ENCODE measurements around the gene FNTB. TPM values are rescaled to one million over a fixed set of nuclear protein-coding genes. Genes with fewer than 3 reads are reported as not detected.

The FNTB gene
- total RNA-seq, 1 donor from 2014 or later, result 21.6 TPM

DNA sequence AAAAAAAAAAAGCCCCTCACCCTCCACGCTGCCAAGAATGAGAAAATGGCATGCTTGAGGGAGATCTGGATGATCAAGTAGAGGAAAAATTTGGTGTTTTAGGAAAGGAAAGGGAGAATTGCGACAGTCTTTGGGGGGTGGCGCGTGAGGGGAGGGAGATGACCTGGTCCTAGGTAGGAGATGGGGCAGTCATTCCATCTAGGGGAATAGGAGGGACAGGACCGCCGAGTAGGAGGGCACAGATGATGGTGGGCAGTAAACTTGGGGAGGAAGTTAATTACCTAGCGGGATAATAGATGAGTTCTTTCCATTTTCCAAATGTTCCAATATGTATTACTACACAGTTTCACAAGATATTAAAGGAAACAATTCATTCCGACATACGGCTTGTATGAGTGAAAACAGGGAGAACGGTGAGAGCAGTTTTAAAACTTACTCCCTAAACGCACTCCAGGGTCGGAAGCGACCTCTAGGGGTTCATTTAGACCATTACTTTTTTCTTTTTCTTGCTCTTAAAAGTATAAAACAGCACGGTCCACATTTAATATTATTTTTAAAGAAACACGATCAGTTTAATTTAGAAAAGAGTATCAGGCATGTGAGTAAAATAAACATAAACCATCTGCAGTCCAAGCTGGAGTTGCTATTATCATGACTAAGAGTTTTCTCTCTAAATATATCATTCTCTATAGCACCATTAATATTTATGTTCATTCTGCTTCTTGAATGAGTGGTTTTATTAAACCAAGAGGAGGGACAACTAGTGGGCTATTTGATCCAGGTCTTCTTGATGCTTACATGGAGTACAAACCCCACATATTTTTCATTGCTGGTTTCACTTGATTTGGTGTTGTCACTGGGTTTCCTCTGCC lies 3.0 kb upstream of the FNTB start:
- Mint-ChIP-seq H3K9me3 (ENCODE audit: low read depth) (no peaks in the 10 kb centered on the region), H3K4me1 (ENCODE audit: low read depth) (peaks cover 35% of the 10 kb centered on the region), H3K27me3 (ENCODE audit: low read depth) (peaks cover 2% of the 10 kb centered on the region), H3K4me3 (ENCODE audit: unreplicated experiment) (peak overlapping the region; percentile 65), H3K36me3 (ENCODE audit: low read depth) (no peaks in the 10 kb centered on the region), H3K27ac (ENCODE audit: unreplicated experiment) (peak overlapping the region; percentile 23)
- TF ChIP-seq, protein P1, sequence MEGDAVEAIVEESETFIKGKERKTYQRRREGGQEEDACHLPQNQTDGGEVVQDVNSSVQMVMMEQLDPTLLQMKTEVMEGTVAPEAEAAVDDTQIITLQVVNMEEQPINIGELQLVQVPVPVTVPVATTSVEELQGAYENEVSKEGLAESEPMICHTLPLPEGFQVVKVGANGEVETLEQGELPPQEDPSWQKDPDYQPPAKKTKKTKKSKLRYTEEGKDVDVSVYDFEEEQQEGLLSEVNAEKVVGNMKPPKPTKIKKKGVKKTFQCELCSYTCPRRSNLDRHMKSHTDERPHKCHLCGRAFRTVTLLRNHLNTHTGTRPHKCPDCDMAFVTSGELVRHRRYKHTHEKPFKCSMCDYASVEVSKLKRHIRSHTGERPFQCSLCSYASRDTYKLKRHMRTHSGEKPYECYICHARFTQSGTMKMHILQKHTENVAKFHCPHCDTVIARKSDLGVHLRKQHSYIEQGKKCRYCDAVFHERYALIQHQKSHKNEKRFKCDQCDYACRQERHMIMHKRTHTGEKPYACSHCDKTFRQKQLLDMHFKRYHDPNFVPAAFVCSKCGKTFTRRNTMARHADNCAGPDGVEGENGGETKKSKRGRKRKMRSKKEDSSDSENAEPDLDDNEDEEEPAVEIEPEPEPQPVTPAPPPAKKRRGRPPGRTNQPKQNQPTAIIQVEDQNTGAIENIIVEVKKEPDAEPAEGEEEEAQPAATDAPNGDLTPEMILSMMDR (IDR thresholded peaks at IDR 0.05), result peak; percentile 87
- DNase-seq (ENCODE audit: low spot score), result no peak

DNA sequence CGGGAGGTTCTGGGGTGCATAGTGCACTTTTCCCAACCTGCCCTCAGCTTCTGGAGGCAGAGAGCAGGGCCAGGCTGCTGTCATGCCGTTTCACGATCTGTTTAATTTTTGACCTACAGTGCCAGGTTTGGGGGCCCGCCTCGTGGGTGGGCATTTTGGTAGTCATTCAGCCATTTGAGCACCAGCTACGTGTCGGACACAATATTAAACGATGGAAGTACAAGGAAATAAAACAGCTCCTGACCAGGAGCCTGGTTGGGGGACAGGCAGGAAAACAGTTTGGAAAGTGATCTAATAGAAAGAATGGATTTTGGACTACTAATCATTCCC lies 708 bp downstream of the FNTB start:
- TF ChIP-seq, protein P1 (IDR thresholded peaks at IDR 0.05), result no peak
- Mint-ChIP-seq H3K4me3 (ENCODE audit: unreplicated experiment) (peak overlapping the region; percentile 95), H3K4me1 (ENCODE audit: low read depth) (peaks cover 38% of the 10 kb centered on the region), H3K27me3 (ENCODE audit: low read depth) (no peaks in the 10 kb centered on the region), H3K27ac (ENCODE audit: unreplicated experiment) (peak overlapping the region; percentile 99), H3K9me3 (ENCODE audit: low read depth) (no peaks in the 10 kb centered on the region), H3K36me3 (ENCODE audit: low read depth) (no peaks in the 10 kb centered on the region)
- no peak for DNase-seq (ENCODE audit: low spot score)

DNA sequence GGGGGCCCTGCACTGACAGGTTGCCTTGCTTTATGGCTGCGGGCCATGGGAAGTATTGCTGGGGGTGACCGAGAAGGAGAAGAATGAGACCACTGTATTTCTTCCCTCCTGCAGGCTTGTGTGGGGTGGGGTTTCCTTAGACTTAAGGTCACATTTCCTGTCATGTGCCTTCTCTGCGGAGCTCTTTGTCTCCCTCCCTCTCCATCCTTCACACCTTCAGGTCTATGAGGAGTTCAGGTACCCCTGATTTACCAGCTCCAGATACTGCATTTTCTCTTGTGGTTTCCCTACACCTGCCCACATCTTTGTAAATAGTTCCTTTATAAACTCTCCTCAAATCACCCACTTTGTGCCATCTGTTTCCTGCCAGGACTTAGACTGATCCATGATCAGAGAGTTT lies 3.6 kb downstream of the FNTB start:
- no peak for DNase-seq (ENCODE audit: low spot score)
- TF ChIP-seq, protein P1 (IDR thresholded peaks at IDR 0.05), result no peak
- Mint-ChIP-seq H3K36me3 (ENCODE audit: low read depth) (no peaks in the 10 kb centered on the region), H3K27me3 (ENCODE audit: low read depth) (no peaks in the 10 kb centered on the region), H3K9me3 (ENCODE audit: low read depth) (no peaks in the 10 kb centered on the region), H3K4me1 (ENCODE audit: low read depth) (peaks cover 24% of the 10 kb centered on the region), H3K4me3 (ENCODE audit: unreplicated experiment) (no peak overlapping the region), H3K27ac (ENCODE audit: unreplicated experiment) (no peak overlapping the region)

DNA sequence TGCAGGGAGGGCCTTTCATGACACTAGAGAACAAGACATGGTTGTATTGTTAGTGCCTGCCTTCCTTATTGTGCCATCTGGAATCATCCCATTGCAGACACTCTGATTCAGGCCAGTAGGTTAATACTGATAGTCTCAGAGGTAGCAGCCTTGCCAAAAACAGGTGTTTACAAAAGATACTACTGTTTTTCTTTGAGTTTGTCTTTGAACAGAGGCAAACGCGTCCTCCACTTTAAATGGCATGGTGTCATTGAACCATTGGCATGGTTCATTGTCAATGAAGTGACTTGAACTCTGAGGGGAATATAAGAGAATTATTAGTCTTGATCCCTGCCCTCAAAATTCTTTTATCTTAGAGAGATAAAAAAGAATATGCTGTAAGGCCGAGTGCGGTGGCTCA lies 4.2 kb downstream of the FNTB start:
- no peaks in the 10 kb centered on the region for H3K9me3 Mint-ChIP-seq (ENCODE audit: low read depth)
- H3K36me3 Mint-ChIP-seq (ENCODE audit: low read depth), result no peaks in the 10 kb centered on the region
- no peak overlapping the region for H3K4me3 Mint-ChIP-seq (ENCODE audit: unreplicated experiment)
- peaks cover 24% of the 10 kb centered on the region for H3K4me1 Mint-ChIP-seq (ENCODE audit: low read depth)
- H3K27ac Mint-ChIP-seq (ENCODE audit: unreplicated experiment), result no peak overlapping the region
- TF ChIP-seq, protein P1 (IDR thresholded peaks at IDR 0.05), result no peak
- H3K27me3 Mint-ChIP-seq (ENCODE audit: low read depth), result no peaks in the 10 kb centered on the region
- DNase-seq (ENCODE audit: low spot score), result no peak

DNA sequence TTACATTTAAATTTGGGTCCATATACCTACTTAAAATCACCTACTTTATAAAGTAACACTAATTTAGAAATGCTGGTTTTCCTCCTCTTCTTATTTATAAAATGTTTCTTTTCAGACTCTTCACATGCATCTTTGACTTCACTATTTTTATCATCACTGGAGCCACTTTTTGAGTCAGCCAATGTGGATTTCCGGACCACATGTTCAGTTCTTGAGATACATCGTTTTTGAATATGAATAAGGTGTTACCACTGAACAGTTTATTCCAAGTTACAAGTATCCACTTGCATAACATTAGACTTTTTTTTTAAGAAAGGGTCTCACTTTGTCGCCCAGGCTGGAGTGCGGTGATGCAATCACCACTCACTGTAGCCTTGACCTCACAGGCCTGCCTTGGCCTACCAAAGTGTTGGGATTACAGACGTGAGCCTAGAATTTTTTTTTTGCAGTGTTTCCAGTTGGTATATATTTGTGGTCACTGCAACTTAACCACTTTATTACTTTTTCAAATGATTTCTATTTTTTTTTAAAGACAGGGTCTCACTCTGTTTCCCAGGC lies 5.7 kb downstream of the FNTB start:
- Mint-ChIP-seq H3K27ac (ENCODE audit: unreplicated experiment) (no peak overlapping the region), H3K36me3 (ENCODE audit: low read depth) (no peaks in the 10 kb centered on the region), H3K4me1 (ENCODE audit: low read depth) (peaks cover 17% of the 10 kb centered on the region), H3K4me3 (ENCODE audit: unreplicated experiment) (no peak overlapping the region), H3K27me3 (ENCODE audit: low read depth) (no peaks in the 10 kb centered on the region), H3K9me3 (ENCODE audit: low read depth) (no peaks in the 10 kb centered on the region)
- no peak for DNase-seq (ENCODE audit: low spot score)
- TF ChIP-seq, protein P1 (IDR thresholded peaks at IDR 0.05), result no peak
